HG03175 (cell line): ENCODE measurements around the gene PCSK9.
"Not testable (repeated sequence)": the region's sequence is repeated elsewhere in the genome, so short reads cannot be mapped to it uniquely, and the experiment has no call there.

Experiments
- ATAC-seq: cut with Tn5 transposase; IDR thresholded peaks from one replicate; pipeline ENCODE4 v1.9.1; 2021; ENCODE audit warnings: mild to moderate bottlenecking, moderate library complexity; ENCODE audit not compliant: unreplicated experiment

Gene PCSK9

DNA sequence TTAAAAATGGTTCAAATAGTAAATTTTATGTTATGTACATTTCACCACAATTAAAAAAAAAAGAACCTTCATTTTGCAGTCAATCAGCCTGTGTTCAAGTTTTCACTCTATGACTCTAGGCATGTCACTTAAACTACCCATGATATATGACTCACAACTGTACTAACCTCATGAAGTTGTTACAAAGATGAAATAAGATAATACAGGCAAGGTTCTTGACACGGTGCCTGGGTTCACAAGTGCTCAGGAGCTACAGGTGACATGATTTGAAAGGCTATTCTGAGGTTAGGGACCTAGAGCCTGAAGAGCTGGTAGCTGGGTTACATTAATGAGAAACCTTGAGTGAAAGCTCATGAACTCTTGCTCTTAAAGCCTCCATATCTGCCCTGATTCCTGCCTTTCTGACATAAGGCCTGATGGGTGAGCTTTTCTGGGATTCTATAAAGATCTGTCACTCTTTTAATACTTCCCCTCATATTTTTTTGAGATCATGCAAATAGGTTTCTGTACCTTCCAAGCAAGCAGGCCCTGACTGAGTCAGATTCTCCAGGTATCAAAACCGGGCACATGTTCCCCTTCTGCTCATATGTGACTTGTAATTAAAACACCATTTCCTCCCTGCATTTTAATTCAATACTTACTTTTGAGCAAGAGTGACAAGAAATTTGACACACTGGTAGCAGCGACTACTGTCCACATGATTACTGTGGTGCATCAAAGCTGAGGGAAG, 34.0 kb downstream of the PCSK9 start:
- peak; percentile 70 for ATAC-seq

DNA sequence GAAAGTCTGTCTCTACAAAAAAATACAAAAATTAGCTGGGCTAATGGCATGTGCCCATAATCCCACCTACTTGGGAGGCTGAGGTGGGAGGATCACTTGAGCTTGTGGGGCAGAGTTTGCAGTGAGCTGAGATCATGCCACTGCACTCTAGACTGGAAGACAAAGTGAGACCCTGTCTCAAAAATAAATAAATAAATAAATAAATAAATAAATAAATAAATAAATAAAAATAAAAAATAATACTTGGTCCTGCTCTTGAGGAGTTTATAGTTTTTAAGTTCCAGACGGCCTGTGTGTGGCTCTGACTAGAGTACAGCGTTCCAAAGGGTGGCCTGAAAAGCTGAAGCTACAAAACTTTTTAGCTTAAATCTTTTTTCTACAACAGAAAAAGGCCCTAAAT, 35.1 kb downstream of the PCSK9 start:
- no peak for ATAC-seq

DNA sequence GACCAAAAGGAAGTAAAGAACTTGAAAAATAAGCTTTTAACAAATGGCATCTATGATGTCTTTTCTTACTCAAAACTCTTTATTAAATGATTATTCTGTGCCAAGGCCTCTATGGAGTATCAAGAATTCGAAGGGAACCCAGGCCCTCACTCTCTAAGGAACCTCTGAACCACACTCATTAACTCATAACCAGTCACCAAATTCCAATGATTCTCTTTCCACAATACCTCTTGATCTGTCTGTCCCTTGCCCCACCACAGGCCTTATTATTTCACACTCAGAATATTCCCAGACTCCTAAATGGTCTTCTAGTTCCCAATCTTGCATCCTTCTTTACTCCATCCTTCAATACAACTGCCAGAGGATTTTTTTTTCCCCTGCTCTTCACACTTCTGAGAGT, 37.0 kb downstream of the PCSK9 start:
- no peak for ATAC-seq

DNA sequence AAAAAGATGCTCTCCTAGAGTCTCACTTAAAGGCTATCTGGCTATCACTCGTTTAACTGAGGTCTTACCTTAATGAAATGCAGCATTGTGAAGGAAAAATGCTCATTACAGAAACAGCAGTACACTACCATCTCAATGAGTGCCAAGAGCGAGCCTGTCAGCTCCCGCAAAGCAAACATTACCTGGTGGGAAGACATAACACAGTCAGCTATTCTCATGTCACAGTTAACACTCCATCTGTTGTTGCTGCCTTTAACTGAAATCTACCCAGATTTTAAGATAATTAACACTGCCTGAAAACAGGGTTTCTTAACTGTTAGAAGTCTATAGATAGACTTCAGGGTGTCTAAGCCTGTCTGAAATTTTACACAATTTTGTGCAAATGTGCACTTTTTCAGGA, 39.1 kb downstream of the PCSK9 start:
- ATAC-seq: no peak

DNA sequence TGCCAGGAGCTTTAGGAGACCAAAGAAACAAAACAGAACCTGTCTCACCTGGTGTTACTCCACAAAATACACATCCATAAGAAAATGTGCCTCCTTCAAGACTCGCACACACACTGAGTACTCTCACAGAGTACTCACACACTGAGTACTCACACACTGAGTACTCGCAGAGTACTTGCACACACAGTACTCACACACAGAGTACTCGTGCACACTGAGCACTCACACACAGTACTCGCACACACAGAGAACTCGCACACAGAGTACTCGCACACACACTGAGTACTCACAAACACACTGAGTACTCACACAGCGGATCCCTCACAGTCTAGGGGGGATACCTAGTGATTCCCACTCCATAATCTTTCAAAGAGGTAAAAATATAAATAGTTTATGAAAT, 40.3 kb downstream of the PCSK9 start:
- no peak for ATAC-seq

DNA sequence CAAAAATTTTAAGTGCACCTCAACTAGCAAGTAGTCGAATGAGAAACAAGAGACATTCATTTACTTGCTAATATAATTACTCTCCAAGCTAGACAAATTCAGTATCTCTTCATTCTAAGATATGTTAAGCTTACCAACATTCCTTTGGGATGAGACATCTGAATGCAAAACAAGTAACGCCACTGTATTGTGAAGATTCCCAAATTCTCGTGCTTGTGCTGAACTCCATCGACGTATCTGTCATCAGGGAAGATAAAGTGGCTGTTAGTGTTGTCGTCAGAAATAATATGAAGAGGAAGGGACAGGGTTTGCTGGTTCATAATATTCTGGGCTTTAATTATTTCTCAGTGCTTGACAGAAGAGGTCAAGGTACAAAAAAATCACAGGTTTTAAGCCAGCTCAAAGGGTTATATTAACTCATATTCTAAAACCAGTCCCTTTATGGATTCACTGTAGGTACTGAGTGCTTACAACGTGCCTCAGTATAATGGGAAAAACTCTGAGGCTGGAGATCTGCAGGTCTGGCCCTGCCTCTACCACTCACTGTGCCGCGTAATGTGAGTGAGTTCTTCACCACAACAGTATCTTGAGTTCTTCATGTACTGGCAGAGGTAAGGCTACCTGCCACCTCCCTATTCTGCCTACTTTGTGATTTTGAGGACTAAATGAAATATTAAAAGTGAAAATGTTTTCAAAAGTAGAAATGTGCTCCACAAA, 42.0 kb downstream of the PCSK9 start:
- ATAC-seq: no peak

DNA sequence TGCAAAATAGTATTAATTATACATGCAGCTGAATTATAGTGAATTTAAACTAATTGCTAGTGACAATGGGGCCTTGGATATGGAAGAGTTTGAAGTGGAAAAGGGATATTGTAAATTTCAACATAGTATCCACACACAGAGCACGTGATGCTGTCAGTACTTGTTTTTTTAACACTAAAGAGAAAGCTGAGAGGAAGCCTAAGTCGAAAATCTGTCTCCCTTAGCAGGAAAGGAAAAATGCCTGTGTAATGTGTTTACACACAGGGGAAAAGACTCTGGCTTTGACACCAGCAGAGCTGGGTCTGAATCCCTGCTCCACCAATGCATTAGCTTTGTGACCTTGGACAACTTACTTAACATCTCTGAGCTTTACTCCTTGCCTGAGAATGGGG, 42.6 kb downstream of the PCSK9 start:
- no peak for ATAC-seq

DNA sequence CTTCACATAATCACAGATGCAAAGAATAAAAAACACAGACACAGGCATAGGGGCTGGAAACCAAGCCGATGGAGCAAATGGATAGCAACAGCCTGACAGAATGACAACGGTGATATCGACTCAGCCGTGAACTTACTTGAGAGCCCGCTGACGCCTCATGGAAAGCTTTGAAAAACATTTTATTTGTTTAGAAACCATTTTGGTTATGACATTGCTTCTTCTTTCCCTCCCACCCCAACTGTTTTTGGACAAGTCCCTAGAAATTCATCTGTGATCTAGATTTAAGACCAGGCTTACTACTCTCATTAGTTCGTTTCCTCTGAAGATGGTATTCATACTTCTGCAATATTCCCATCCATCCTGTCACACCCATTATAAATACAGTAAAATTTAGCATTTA, 44.9 kb downstream of the PCSK9 start:
- no peak for ATAC-seq

DNA sequence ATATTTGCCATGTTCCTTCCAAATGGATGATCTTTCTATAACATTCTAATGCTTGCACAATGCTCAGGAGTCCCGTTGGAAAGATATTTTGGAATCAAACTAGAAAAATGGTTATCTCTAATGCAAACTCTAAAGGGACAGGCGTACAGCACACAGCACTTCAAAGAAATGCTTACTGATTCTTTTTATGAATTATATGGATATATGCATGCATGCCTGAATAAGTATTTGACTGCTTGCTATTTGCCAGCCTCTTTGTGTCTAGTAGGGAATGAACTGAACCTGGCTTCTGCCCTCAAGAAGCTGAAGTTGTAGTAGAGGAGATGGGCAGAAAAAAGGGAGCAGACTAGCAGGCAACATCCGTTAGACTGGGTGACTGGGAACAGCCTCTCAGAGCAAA, 48.1 kb downstream of the PCSK9 start:
- no peak for ATAC-seq

DNA sequence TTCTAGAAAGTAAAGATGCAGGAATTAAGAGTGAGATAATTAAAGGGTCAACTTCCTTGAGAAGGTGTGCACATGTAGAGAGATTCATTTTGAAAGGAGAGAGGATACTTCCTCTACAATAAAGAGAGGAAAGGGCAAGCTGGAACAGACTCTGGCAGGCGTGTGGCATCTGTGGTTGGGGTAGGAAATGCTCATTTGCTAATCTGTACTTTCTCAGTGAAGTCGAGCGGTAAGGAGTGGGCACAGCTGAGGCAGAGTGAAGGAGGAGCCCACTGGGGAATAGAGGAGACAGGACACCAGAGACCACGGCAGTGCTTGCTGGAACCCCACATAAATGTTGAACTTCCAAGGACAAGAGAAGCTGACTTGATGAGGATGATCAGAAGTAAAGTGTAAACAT, 49.1 kb downstream of the PCSK9 start:
- no peak for ATAC-seq

DNA sequence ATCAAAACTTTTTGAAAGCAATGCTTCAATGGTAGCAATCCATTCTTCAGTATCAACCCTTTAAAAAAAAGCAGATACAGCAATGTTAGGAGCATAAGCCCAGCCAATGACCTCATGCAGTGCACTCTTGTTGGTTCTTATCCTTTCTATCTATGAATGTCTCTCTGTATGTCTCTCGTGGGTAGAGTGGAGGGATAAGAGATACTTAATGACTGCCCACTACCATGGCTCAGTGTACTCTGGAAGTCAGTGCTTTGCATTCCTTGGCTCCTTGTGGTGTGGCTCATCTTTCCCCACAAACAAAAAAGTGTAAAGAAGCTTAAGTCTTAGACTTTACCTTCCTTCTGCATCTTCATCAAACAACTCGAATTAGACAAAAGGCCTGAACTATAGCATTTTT, 50.3 kb downstream of the PCSK9 start:
- ATAC-seq: no peak

DNA sequence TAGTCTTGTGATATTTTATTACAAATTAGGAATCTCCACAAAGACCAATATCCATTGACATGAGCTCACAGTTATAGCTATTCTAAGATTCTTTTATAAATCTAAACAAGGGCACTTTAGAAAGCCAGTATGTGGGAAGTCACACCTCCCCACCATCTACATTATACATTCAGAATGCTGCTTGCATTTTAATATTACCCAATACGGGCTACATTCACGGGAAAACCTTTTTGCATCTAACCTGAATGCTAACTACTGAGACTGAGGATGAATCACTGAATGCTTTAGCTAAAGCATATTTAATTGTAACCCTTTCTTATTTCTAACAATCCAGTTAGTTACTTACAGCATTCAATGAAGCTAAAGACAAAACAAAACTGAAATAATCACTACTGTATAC, 53.1 kb downstream of the PCSK9 start:
- no peak for ATAC-seq

DNA sequence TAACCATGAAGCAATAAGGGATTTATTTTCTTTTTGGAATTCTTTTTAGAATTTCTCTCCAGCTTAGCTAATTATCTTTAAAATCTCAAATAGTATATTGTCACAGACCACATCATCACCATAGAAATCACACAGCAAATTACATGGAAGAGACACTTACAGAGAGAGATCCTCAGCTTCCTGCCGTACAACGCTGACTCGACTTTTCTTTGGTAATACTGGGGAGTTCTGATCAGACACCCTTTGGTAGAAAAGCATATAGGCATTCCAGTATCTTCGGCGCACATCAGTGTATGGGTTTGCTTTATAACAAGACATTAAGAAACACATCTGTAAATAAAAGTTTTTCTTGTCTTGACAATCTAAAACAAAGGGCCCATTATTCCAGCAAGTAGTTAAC, 55.7 kb downstream of the PCSK9 start:
- no peak for ATAC-seq

DNA sequence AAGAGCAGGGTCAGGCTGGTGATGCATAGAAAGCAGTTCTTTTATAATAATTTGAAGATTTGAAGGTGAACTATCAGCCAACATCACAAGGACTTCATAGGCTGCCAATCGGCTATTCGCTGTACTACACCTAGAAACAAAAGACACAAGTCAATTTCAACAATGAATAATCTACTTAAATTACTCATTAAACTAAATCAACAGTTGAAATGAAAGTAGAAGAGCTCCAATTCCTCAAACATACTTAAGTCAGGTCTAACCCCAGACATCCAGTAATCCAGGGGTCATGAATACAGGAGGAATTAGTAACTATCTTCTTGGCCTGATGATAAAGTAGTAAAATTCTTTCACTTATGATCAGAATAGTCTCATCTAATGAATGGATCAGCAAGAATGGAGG, 64.5 kb downstream of the PCSK9 start:
- no peak for ATAC-seq

DNA sequence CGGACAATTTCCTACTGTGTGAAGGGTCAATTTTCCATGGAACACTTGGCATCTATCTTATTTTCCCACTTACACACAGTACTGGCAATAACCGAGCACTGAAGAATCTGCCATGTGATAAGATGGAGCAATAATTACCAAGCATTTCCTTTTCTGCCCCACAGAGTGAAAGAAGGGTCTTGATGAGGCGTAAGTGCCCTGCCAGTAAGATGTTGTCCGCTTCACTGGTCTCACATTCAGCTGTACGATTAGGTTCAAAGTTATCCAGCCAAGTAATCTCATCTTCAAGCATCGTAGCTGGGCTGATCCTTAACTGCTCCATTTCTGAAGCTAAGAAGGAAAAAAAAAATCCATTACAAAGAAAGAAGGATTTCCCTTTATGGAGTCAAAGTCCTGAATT, 67.8 kb downstream of the PCSK9 start:
- ATAC-seq: no peak

DNA sequence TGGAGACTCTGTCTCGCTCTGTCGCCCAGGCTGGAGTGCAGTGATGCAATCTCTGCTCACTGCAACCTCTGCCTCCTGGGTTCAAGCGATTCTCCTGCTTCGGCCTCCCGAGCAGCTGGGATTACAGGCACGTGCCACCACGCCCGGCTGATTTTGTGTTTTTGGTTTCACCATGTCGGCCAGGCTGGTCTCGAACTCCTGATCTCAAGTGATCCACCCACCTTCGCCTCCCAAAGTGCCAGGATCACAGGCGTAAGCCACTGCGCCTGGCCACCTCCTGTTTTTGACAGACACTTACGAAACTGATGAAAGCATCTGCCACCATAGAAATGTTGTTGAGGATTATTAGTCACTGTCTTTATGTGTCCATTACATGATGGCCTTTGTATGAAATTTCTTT, 69.7 kb downstream of the PCSK9 start:
- ATAC-seq: not testable (repeated sequence)
